Ovary (tissue), 9 donors: ENCODE measurements around the gene SFSWAP. TPM values are rescaled to one million over a fixed set of nuclear protein-coding genes. Genes with fewer than 3 reads are reported as not detected.

Experiments
- DNase-seq, 5 donors: peaks; one replicate each; pipeline ENCODE4 v3.0.0-alpha.2; 2019 to 2020
- H3K27ac ChIP-seq, 2 donors: fragments of 200-600 bp; one replicate each; pipeline versions ENCODE4 v1.5.1 to v1.8.0; 2019 to 2022
- H3K27me3 ChIP-seq: fragments of 200-600 bp; one replicate; pipeline ENCODE4 v1.8.0; 2022
- H3K36me3 ChIP-seq: fragments of 200-600 bp; sonication (generic); one replicate; pipeline ENCODE4 v1.5.1; 2019
- H3K4me1 ChIP-seq: one replicate; pipeline ENCODE4 v1.8.1; 2013; ENCODE audit warnings: mild to moderate bottlenecking, moderate library complexity; ENCODE audit not compliant: insufficient read depth
- H3K4me3 ChIP-seq: fragments of 200-600 bp; sonication (generic); one replicate; pipeline ENCODE4 v1.5.1; 2017
- H3K9me3 ChIP-seq, 2 donors: fragments of 200-600 bp in 1 of 2; sonication (generic) in 1 of 2; one replicate each; pipeline versions ENCODE4 v1.5.1 to v1.8.1; 2013 to 2019; ENCODE audit warnings: mild to moderate bottlenecking in 1 of 2, moderate library complexity in 1 of 2
- EP300 ChIP-seq: sonication (generic); formaldehyde crosslinking; IDR thresholded peaks from one replicate; pipeline ENCODE4 v1.6.1; 2017; ENCODE audit warnings: antibody characterized with exemption
- POLR2A ChIP-seq: fragments of 450-650 bp; IDR thresholded peaks from one replicate; pipeline ENCODE4 v1.6.1; 2017; ENCODE audit warnings: antibody characterized with exemption, mild to moderate bottlenecking, moderate library complexity
- WGBS, 3 donors: extraction: QIAGEN DNeasy Blood & Tissue Kit in 1 of 3; methylation state at CpG; one replicate each; pipeline versions ENCODE4 v1.1.5 to v1.1.7; 2013 to 2017; 5-methylcytosine and 5-hydroxymethylcytosine counted together
- intact Hi-C, 4 donors: fragments of 100-400 bp; cut with DNase I; formaldehyde crosslinking; loops; one replicate each; pipeline versions ENCODE4 v1.11.0 to v1.15.1; 2022 to 2023
- polyA plus RNA-seq, 2 donors: library from polyadenylated mRNA; stranded (reverse); fragments of 200-250 nt in 1 of 2; fragments of 350-450 nt in 1 of 2; fragmentation: Illumina TruSeq in 1 of 2; extraction: RNeasy Lipid Tissue Mini Kit (QIAGEN cat#74804) in 1 of 2; gene quantifications; one replicate each; pipeline ENCODE4 v1.2.3, GENCODE V29; 2013 to 2014
- total RNA-seq, 7 donors: library from RNA; depleted of rRNA in 2 of 7; stranded (reverse); fragments of >200 nt in 2 of 7; fragmentation: NEBNext Ultra II Directional in 3 of 7; extraction: Animal tissue kit (Norgen Biotek cat#: 25700) in 3 of 7; gene quantifications; one replicate each; pipeline versions ENCODE4 v1.1.0 to v1.2.4, GENCODE V29; 2016 to 2023
- TF ChIP-seq, protein P1 (sequence below), 3 donors: fragments of 450-650 bp in 2 of 3; fragments of 200-600 bp in 1 of 3; IDR thresholded peaks; one replicate each; pipeline versions ENCODE4 v1.5.1 to v1.8.0; 2016 to 2022; ENCODE audit warnings: antibody characterized with exemption in 3 of 3, mild to moderate bottlenecking in 1 of 3
- donor health status: DM: no; HTN: no; CAD: no; lungs with moderate emphysema.
- donor health status: DM: no; HTN: no; CAD: no.
- donor health status: Bipolar disorder and iron deficiency.
- donor health status: DM: yes; HTN: yes; CAD: no.
- donor health status: DM: no; HTN: no; CAD: no.
- donor health status: DM: yes; HTN: yes; CAD: no.

The SFSWAP gene
- total and polyA plus RNA-seq, 9 donors: 27.6 to 54.4 (median 42.5) TPM

DNA sequence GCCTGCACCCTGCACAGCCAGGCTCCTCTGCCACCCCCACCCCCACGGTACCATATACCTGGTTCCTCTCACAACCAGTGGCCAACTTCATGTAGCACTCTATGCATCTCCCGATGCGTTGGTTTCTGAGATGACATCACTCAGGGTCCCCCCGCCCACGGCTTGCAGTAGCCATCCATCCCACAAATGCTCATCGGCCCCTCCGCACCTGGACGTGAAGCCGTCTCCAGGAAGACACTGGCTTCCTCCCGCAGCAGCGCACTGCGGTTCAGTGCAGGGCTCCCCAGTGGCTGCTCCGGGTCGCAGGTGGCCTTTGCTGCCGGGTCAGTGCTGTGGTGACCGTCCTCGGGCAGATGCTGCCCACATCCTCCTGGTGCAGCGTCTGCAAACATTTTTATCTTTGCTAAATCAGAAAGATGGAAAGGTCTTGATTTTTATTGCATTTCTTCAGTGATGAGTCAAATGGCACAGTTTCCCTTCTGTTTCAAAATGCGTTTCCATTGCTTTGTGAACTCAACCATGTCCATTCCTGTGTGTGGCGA, 89.8 kb downstream of the SFSWAP start:
- Histone ChIP-seq H3K27ac (no peak overlapping the region), H3K9me3 (no peaks in the 10 kb centered on the region), H3K27me3 (no peaks in the 10 kb centered on the region), H3K4me1 (peaks cover 3% of the 10 kb centered on the region), H3K4me3 (no peak overlapping the region), H3K36me3 (no peaks in the 10 kb centered on the region)
- 82 to 87% (median 86%) methylated on average over 20 of the region's 20 CpGs for WGBS, 3 donors
- DNase-seq: no peak
- intact Hi-C loops: no loop called here
- TF ChIP-seq POLR2A: no peak
- TF ChIP-seq EP300: no peak
- TF ChIP-seq, protein P1, sequence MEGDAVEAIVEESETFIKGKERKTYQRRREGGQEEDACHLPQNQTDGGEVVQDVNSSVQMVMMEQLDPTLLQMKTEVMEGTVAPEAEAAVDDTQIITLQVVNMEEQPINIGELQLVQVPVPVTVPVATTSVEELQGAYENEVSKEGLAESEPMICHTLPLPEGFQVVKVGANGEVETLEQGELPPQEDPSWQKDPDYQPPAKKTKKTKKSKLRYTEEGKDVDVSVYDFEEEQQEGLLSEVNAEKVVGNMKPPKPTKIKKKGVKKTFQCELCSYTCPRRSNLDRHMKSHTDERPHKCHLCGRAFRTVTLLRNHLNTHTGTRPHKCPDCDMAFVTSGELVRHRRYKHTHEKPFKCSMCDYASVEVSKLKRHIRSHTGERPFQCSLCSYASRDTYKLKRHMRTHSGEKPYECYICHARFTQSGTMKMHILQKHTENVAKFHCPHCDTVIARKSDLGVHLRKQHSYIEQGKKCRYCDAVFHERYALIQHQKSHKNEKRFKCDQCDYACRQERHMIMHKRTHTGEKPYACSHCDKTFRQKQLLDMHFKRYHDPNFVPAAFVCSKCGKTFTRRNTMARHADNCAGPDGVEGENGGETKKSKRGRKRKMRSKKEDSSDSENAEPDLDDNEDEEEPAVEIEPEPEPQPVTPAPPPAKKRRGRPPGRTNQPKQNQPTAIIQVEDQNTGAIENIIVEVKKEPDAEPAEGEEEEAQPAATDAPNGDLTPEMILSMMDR (IDR thresholded peaks at IDR 0.05): no peak

- TF ChIP-seq, protein P1 (IDR thresholded peaks at IDR 0.05): no peak
- TF ChIP-seq EP300: no peak
- TF ChIP-seq POLR2A: no peak
- Histone ChIP-seq H3K27ac (no peak overlapping the region), H3K9me3 (no peaks in the 10 kb centered on the region), H3K36me3 (no peaks in the 10 kb centered on the region), H3K27me3 (no peaks in the 10 kb centered on the region), H3K4me3 (no peak overlapping the region), H3K4me1 (peaks cover 3% of the 10 kb centered on the region)
- no peak for DNase-seq
- intact Hi-C loops: no loop called here
- 70 to 76% (median 73%) methylated on average over 27 to 35 of the region's 35 CpGs for WGBS, 3 donors
Observed at GRCh38 chr12:131801254-131801866, 90.5 kb downstream of the SFSWAP start.

DNA sequence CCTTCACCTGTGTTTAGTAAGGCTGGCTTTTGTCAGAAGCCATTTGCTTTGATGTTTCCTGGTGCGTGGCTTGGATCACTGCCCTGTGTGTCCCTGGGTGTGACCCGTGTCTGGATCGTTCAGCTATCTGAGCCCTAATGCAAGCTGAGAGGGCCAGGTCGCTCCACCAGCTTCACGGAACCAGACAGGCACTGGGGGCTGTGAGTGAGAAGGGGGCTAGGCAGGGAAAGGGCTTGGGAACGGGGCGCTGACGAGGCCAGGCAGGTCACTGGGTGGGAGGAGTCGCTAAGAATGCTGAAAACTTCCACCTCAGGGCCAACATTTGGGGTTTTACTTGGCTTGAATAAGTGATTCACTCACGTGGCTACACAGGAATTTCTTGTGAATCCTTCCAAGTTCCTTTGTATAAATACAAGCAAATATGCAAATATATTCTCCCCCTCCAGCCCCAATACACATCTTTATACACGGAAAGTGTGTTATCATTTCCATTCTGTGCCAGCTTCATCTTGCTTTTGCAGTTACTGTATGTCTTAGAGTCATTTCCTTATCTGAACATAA, 93.2 kb downstream of the SFSWAP start:
- no peak for TF ChIP-seq EP300
- TF ChIP-seq, protein P1 (IDR thresholded peaks at IDR 0.05): no peak
- no peak for TF ChIP-seq POLR2A
- H3K4me1 ChIP-seq: peaks cover 3% of the 10 kb centered on the region
- 4 to 5% (median 5%) methylated on average over 11 of the region's 11 CpGs for WGBS, 3 donors
- H3K4me3 ChIP-seq: no peak overlapping the region
- peak overlapping the region; percentile 13 to 49 for H3K27ac ChIP-seq
- no peaks in the 10 kb centered on the region for H3K27me3 ChIP-seq
- H3K9me3 ChIP-seq: no peaks in the 10 kb centered on the region
- no peaks in the 10 kb centered on the region for H3K36me3 ChIP-seq
- DNase-seq: peak in 2 of 5 donors; percentile 50 to 64
- intact Hi-C loops: no loop called here

- intact Hi-C loops: no loop called here
- Histone ChIP-seq H3K27ac (no peak overlapping the region), H3K4me3 (no peak overlapping the region), H3K4me1 (peaks cover 3% of the 10 kb centered on the region), H3K9me3 (no peaks in the 10 kb centered on the region), H3K27me3 (no peaks in the 10 kb centered on the region), H3K36me3 (no peaks in the 10 kb centered on the region)
- TF ChIP-seq, protein P1 (IDR thresholded peaks at IDR 0.05): no peak
- TF ChIP-seq POLR2A (no peak), EP300 (no peak)
- DNase-seq: no peak
- 48 to 65% (median 60%) methylated on average over 5 of the region's 5 CpGs for WGBS, 3 donors
Observed at GRCh38 chr12:131805421-131805820, 94.5 kb downstream of the SFSWAP start.
